RWPE2 (cell line): ENCODE results near the gene SGTB.

ENCODE experiments used
- ATAC-seq: fragments of 200-7000 bp; cut with Tn5 transposase; 3 replicates; pipeline ENCODE4 v1.9.1; 2021; ENCODE audit warnings: low read depth
- DNase-seq: peaks from one replicate; pipeline ENCODE4 v3.0.0-alpha.2; 2020; ENCODE audit warnings: low spot score
- H3K27ac ChIP-seq: fragments of 450-650 bp; 2 replicates; pipeline ENCODE4 v1.5.1; 2017; ENCODE audit warnings: mild to moderate bottlenecking; ENCODE audit not compliant: poor library complexity, severe bottlenecking
- H3K27me3 ChIP-seq: fragments of 250-450 bp; sonication (Bioruptor Pico); 2 replicates; pipeline ENCODE4 v1.5.1; 2021; ENCODE audit warnings: mild to moderate bottlenecking, moderate library complexity; ENCODE audit not compliant: insufficient read depth, poor library complexity, severe bottlenecking
- H3K36me3 ChIP-seq: fragments of 250-450 bp; sonication (Bioruptor Pico); 2 replicates; pipeline ENCODE4 v1.5.1; 2020; ENCODE audit warnings: low read depth, mild to moderate bottlenecking, moderate library complexity
- H3K4me1 ChIP-seq: fragments of 250-450 bp; sonication (Bioruptor Pico); 2 replicates; pipeline ENCODE4 v1.5.1; 2021; ENCODE audit warnings: mild to moderate bottlenecking, moderate library complexity; ENCODE audit not compliant: insufficient read depth, poor library complexity, severe bottlenecking
- H3K4me3 ChIP-seq: fragments of 250-450 bp; sonication (Bioruptor Pico); 2 replicates; pipeline ENCODE4 v1.5.1; 2021; ENCODE audit warnings: mild to moderate bottlenecking, moderate library complexity; ENCODE audit not compliant: severe bottlenecking
- H3K9me3 ChIP-seq: fragments of 250-450 bp; sonication (Bioruptor Pico); 2 replicates; pipeline ENCODE4 v1.5.1; 2021; ENCODE audit warnings: mild to moderate bottlenecking, moderate library complexity; ENCODE audit not compliant: severe bottlenecking
- TF ChIP-seq, protein P1 (sequence below): fragments of 450-650 bp; IDR thresholded peaks from one replicate; pipeline ENCODE4 v1.5.1; 2017; ENCODE audit warnings: mild to moderate bottlenecking, moderate library complexity; ENCODE audit not compliant: poor library complexity, severe bottlenecking

The SGTB gene, protein sequence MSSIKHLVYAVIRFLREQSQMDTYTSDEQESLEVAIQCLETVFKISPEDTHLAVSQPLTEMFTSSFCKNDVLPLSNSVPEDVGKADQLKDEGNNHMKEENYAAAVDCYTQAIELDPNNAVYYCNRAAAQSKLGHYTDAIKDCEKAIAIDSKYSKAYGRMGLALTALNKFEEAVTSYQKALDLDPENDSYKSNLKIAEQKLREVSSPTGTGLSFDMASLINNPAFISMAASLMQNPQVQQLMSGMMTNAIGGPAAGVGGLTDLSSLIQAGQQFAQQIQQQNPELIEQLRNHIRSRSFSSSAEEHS

DNA sequence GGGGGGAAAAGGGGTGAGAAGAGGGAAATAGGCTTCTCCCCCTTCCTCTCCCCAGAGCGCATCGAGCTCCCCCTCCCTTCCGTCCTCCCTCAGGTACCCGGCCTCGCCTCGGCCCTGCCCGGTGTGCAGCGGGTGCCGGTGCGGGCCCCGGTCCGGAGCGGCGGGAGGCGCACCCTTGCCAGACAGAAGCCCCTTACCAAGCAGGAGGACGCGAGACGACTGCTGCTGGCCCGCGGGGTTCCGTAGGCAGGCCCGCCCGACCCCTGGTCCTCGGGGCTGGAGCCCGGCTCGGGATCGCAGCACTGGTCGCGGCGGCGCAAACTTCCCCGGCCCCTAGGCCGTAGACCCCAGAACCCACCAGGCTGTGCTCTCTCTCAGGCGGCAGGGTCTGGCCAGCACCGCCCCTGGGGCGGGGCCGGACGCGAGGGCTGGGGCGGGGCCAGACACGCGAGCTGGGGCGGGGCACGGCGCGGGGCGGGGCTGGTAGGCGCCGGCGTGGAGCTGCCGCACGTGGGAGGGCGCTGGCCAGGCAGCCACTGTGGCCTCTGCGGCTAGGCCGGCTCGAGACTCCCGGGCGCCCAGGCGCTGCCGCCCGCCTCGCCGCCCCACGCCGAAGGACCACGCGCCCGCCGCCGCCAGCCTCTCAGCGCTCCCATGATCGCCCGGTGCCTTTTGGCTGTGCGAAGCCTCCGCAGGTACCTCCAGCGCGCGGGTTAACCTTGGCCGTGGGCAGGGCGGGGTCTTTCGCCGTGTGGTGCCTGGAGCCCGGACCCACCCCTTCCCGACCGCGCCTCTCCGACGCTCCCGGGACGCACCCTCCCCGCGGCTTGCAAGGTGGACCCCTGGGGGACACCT is at the start of gene SGTB, which contains the start of gene NLN:
SGTB (minus strand) TSS at position 390 of the 855 bp plus-strand sequence. CDS start 1,302 bp downstream, outside the sequence.
NLN (plus strand) TSS at position 486 of the 855 bp plus-strand sequence; CDS start at position 655, 169 bp downstream.
- peak; percentile 84 for ATAC-seq
- peaks cover 13% of the 10 kb centered on the region; the same call in 1 of the 2 replicates for H3K36me3 ChIP-seq

DNA sequence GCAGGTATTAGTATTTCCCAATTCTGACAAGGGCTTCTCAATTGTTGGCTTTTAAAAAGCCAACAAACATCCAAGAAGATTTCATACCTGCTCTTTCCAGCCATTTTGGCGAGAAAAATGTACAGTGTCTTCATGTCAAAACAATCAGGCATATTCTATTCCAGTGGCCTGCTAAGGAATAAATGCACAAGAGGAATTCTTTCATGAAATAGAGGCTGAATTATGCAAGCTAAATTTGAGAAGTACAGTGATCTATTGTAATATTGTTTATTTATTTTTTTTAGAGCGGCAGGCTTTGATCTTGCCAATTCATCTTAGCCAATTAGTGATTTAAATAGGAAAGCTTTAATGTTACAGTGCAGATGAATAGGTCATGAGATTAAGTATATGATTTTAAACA is 49.4 kb upstream of the SGTB start:
- no peaks in the 10 kb centered on the region for H3K9me3 ChIP-seq
- ATAC-seq (no peak), DNase-seq (no peak)
- H3K36me3 ChIP-seq: no peaks in the 10 kb centered on the region
- TF ChIP-seq, protein P1, sequence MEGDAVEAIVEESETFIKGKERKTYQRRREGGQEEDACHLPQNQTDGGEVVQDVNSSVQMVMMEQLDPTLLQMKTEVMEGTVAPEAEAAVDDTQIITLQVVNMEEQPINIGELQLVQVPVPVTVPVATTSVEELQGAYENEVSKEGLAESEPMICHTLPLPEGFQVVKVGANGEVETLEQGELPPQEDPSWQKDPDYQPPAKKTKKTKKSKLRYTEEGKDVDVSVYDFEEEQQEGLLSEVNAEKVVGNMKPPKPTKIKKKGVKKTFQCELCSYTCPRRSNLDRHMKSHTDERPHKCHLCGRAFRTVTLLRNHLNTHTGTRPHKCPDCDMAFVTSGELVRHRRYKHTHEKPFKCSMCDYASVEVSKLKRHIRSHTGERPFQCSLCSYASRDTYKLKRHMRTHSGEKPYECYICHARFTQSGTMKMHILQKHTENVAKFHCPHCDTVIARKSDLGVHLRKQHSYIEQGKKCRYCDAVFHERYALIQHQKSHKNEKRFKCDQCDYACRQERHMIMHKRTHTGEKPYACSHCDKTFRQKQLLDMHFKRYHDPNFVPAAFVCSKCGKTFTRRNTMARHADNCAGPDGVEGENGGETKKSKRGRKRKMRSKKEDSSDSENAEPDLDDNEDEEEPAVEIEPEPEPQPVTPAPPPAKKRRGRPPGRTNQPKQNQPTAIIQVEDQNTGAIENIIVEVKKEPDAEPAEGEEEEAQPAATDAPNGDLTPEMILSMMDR: no peak
- H3K27me3 ChIP-seq: no peaks in the 10 kb centered on the region
- no peak overlapping the region for H3K4me3 ChIP-seq
- peaks cover 15% of the 10 kb centered on the region for H3K4me1 ChIP-seq
- no peak overlapping the region for H3K27ac ChIP-seq

More for the DNA sequence above, at the start of gene SGTB, which contains the start of gene NLN:
- Histone ChIP-seq H3K27me3 (no peaks in the 10 kb centered on the region), H3K27ac (peak within 1 kb of the TSS; percentile 66), H3K4me1 (peaks cover 19% of the 10 kb centered on the region), H3K4me3 (peak within 1 kb of the TSS; percentile 94), H3K9me3 (no peaks in the 10 kb centered on the region)
- peak; percentile 81 for DNase-seq
- TF ChIP-seq, protein P1: no peak

DNA sequence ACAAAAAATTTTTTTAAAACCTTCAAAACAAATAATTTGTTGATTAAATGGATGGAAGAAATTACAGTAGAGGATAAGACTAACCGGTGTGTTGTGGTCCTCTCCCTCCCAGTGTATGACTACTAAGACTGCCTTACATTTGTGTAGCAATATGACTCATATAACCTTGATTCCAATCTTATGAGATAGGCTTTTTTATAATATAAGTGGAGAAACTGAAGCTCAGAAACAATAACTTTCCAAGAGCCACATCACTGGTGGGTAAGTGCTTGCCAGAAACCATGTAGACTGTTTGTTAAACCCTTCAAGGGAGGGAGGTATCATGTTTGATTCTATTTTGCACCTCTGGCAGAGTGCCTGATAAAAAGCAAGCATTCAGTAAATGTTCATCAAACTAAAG is 47.6 kb upstream of the SGTB start:
- Histone ChIP-seq H3K27ac (peak overlapping the region; percentile 40), H3K27me3 (no peaks in the 10 kb centered on the region), H3K4me1 (peaks cover 15% of the 10 kb centered on the region), H3K36me3 (peaks cover 4% of the 10 kb centered on the region; the same call in 1 of the 2 replicates), H3K9me3 (no peaks in the 10 kb centered on the region), H3K4me3 (no peak overlapping the region)
- DNase-seq: no peak
- TF ChIP-seq, protein P1: no peak
- ATAC-seq: peak; percentile 96

DNA sequence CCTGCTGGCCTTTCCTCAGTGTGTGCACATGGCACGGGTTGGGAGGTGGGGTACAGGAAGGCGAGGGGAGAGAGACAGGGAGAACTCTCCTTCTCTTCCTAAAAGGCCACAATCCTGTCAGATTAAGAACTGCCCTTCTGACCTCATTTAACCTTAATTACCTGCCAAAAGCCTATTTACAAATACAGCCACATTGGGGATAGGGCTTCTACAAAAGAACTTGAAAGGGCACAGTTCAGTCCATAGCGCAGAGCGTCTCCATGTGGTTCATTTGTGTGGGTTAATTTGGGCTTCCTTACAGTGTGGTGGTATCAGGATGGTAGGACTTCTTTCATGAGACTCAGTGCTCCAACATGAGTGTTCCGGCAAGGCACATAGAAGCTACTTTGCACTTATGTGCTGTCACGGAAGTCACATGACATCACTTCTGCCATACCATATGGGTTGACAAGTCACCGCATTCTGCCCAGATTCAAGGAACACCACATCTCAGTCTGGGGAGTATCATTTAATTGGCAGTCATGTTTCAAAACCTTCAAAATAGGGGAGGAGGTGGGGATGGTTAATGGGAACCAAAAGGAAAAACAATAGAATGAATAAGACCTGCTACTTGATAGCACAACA is 46.9 kb upstream of the SGTB start:
- no peak; the same call in 2 of the 3 replicates for ATAC-seq
- no peaks in the 10 kb centered on the region for H3K9me3 ChIP-seq
- DNase-seq: no peak
- H3K4me1 ChIP-seq: peaks cover 12% of the 10 kb centered on the region
- peaks cover 7% of the 10 kb centered on the region for H3K36me3 ChIP-seq
- no peak overlapping the region for H3K4me3 ChIP-seq
- H3K27me3 ChIP-seq: no peaks in the 10 kb centered on the region
- peak overlapping the region; percentile 40 for H3K27ac ChIP-seq
- TF ChIP-seq, protein P1: no peak
